ENCODE measurements around the gene COL4A4. TPM values are rescaled to one million over a fixed set of nuclear protein-coding genes. Genes with fewer than 3 reads are reported as not detected.

The COL4A4 gene
- 0.05 TPM for polyA plus RNA-seq (2012; ENCODE audit: low read depth, missing spikeins)

- DNase-seq (ENCODE audit: insufficient read length, low spot score) (peak; percentile 27), FAIRE-seq (no peak)
- TF ChIP-seq POLR2A (IDR thresholded peaks at IDR 0.05; ENCODE audit: low read depth, low read length) (no peak), POLR2AphosphoS5 (IDR thresholded peaks at IDR 0.05; ENCODE audit: low read depth, low read length) (no peak), SPI1 (IDR thresholded peaks at IDR 0.05; ENCODE audit: low read depth, low read length) (no peak), TAF1 (IDR thresholded peaks at IDR 0.05; ENCODE audit: low read depth, low read length) (no peak)
These were observed at the start of gene COL4A4, which contains the start of gene COL4A3 for GRCh38 chr2:227163998-227164762. Gene COL4A4, minus strand, starts transcription at chr2:227164205. Its CDS starts 16,722 bp downstream, at chr2:227147483. Gene COL4A3, plus strand, starts transcription at chr2:227164624. Its CDS starts 103 bp downstream, at chr2:227164727.

GRCh38 chr2:227207573-227207972, 43.6 kb upstream of the COL4A4 start:
- TF ChIP-seq POLR2AphosphoS5 (IDR thresholded peaks at IDR 0.05; ENCODE audit: low read depth, low read length) (no peak), PAX5 (IDR thresholded peaks at IDR 0.05; ENCODE audit: insufficient read depth, low read length, severe bottlenecking) (no peak), POLR2A (IDR thresholded peaks at IDR 0.05; ENCODE audit: low read depth, low read length) (no peak), TAF1 (IDR thresholded peaks at IDR 0.05; ENCODE audit: low read depth, low read length) (no peak), SPI1 (IDR thresholded peaks at IDR 0.05; ENCODE audit: low read depth, low read length) (no peak), POU2F2 (IDR thresholded peaks at IDR 0.05; ENCODE audit: low read depth, low read length) (no peak)
- no peak for FAIRE-seq
- no peak for DNase-seq (ENCODE audit: insufficient read length, low spot score)

GRCh38 chr2:227206406-227206805, 42.4 kb upstream of the COL4A4 start:
- TF ChIP-seq POU2F2 (IDR thresholded peaks at IDR 0.05; ENCODE audit: low read depth, low read length), result no peak
- TF ChIP-seq PAX5 (IDR thresholded peaks at IDR 0.05; ENCODE audit: insufficient read depth, low read length, severe bottlenecking), result no peak
- TF ChIP-seq TAF1 (IDR thresholded peaks at IDR 0.05; ENCODE audit: low read depth, low read length), result no peak
- no peak for TF ChIP-seq POLR2AphosphoS5 (IDR thresholded peaks at IDR 0.05; ENCODE audit: low read depth, low read length)
- TF ChIP-seq SPI1 (IDR thresholded peaks at IDR 0.05; ENCODE audit: low read depth, low read length), result no peak
- no peak for TF ChIP-seq POLR2A (IDR thresholded peaks at IDR 0.05; ENCODE audit: low read depth, low read length)
- DNase-seq (ENCODE audit: insufficient read length, low spot score) (no peak), FAIRE-seq (no peak)

DNA sequence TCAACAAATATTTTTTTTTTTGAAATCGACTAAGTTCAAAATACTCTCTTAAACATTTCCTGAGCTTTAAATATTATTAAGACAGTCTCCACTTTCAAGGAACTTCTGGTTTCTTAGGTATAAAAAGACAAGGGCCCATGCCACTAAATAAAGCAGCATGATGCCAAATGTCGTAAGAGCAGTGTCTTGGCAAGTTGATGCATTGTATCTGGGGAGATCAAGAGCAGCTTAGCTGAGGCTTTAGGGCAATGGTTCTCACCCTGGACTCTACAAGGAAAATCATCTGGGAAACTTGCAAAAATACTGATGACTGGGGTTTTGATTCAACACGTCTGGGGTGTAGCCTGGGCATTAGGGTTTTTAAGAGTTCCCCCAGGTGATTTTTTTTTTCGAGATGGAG, 41.7 kb upstream of the COL4A4 start:
- DNase-seq (ENCODE audit: insufficient read length, low spot score) (no peak), FAIRE-seq (no peak)
- TF ChIP-seq POLR2AphosphoS5 (IDR thresholded peaks at IDR 0.05; ENCODE audit: low read depth, low read length), result no peak
- TF ChIP-seq SPI1 (IDR thresholded peaks at IDR 0.05; ENCODE audit: low read depth, low read length), result no peak
- TF ChIP-seq POLR2A (IDR thresholded peaks at IDR 0.05; ENCODE audit: low read depth, low read length), result no peak

DNA sequence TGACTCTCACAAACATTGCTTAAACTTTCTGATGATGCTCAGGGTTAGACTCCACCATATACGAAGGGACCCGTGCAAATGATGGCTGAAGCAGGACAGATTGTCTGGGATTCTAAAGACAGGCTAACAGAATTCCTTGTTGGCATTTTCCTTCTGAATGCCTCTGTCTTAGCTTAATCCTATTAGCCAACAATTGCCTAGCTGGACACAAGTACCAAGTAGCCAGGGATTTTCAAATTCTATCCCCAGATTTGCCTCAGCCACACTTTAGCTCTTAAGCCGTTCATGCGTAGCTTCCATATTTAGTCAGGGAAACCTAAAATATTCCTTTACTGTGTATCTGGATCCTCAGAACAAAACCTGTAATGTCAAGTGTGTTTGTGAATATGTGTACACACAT, 40.4 kb upstream of the COL4A4 start:
- no peak for FAIRE-seq
- no peak for DNase-seq (ENCODE audit: insufficient read length, low spot score)
- TF ChIP-seq POLR2A (IDR thresholded peaks at IDR 0.05; ENCODE audit: low read depth, low read length) (no peak), POU2F2 (IDR thresholded peaks at IDR 0.05; ENCODE audit: low read depth, low read length) (no peak), SPI1 (IDR thresholded peaks at IDR 0.05; ENCODE audit: low read depth, low read length) (no peak), POLR2AphosphoS5 (IDR thresholded peaks at IDR 0.05; ENCODE audit: low read depth, low read length) (no peak), PAX5 (IDR thresholded peaks at IDR 0.05; ENCODE audit: insufficient read depth, low read length, severe bottlenecking) (no peak), TAF1 (IDR thresholded peaks at IDR 0.05; ENCODE audit: low read depth, low read length) (no peak)

DNA sequence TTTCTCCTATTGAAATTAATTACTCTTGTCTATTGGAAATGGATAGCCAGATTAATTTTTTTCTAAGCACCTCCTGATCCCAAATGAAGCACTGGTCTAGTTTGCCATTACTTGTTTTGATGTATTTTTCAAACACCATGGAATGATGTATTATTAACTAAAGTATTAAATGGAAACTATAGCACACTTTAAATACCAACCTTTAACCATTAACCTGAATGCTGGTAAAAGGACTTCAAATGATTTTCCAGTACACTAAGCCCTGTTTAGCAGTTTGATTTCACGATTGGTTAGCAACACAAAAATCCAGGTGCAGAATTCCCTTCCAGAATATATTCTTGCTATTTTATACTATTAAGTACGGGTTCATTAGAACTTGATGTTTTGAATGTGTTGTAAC, 37.8 kb upstream of the COL4A4 start:
- TF ChIP-seq POLR2AphosphoS5 (IDR thresholded peaks at IDR 0.05; ENCODE audit: low read depth, low read length), result no peak
- no peak for TF ChIP-seq PAX5 (IDR thresholded peaks at IDR 0.05; ENCODE audit: insufficient read depth, low read length, severe bottlenecking)
- TF ChIP-seq POLR2A (IDR thresholded peaks at IDR 0.05; ENCODE audit: low read depth, low read length), result no peak
- TF ChIP-seq TAF1 (IDR thresholded peaks at IDR 0.05; ENCODE audit: low read depth, low read length), result no peak
- no peak for TF ChIP-seq POU2F2 (IDR thresholded peaks at IDR 0.05; ENCODE audit: low read depth, low read length)
- TF ChIP-seq SPI1 (IDR thresholded peaks at IDR 0.05; ENCODE audit: low read depth, low read length), result no peak
- DNase-seq (ENCODE audit: insufficient read length, low spot score) (no peak), FAIRE-seq (no peak)

GRCh38 chr2:227198866-227199265, 34.9 kb upstream of the COL4A4 start:
- FAIRE-seq, result no peak
- TF ChIP-seq PAX5 (IDR thresholded peaks at IDR 0.05; ENCODE audit: insufficient read depth, low read length, severe bottlenecking) (no peak), POLR2AphosphoS5 (IDR thresholded peaks at IDR 0.05; ENCODE audit: low read depth, low read length) (no peak), SPI1 (IDR thresholded peaks at IDR 0.05; ENCODE audit: low read depth, low read length) (no peak), POLR2A (IDR thresholded peaks at IDR 0.05; ENCODE audit: low read depth, low read length) (no peak), TAF1 (IDR thresholded peaks at IDR 0.05; ENCODE audit: low read depth, low read length) (no peak), POU2F2 (IDR thresholded peaks at IDR 0.05; ENCODE audit: low read depth, low read length) (no peak)
- no peak for DNase-seq (ENCODE audit: insufficient read length, low spot score)

DNA sequence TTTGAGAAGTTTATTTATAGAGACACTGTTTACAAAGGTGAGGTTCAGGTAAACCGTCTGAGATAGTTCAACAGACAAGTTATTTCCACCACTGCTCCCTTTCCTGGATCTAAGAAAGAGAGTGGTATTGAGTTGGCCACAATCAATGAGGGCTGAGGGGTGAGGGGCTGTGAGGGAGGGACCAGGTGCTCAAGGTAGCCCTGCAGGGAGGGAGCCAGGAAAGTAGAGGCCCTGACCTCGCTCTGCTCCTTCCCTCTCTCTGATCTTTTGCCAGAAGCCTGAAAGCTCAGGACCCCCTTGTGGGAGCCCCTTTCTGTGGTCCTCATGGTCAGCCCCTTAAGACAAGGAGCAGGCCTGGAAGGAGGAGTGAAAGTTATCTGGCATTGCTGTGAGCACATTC, 30.2 kb upstream of the COL4A4 start:
- FAIRE-seq (no peak), DNase-seq (ENCODE audit: insufficient read length, low spot score) (no peak)
- TF ChIP-seq PAX5 (IDR thresholded peaks at IDR 0.05; ENCODE audit: insufficient read depth, low read length, severe bottlenecking) (no peak), POLR2AphosphoS5 (IDR thresholded peaks at IDR 0.05; ENCODE audit: low read depth, low read length) (no peak), SPI1 (IDR thresholded peaks at IDR 0.05; ENCODE audit: low read depth, low read length) (no peak), POU2F2 (IDR thresholded peaks at IDR 0.05; ENCODE audit: low read depth, low read length) (no peak), TAF1 (IDR thresholded peaks at IDR 0.05; ENCODE audit: low read depth, low read length) (no peak), POLR2A (IDR thresholded peaks at IDR 0.05; ENCODE audit: low read depth, low read length) (no peak)

DNA sequence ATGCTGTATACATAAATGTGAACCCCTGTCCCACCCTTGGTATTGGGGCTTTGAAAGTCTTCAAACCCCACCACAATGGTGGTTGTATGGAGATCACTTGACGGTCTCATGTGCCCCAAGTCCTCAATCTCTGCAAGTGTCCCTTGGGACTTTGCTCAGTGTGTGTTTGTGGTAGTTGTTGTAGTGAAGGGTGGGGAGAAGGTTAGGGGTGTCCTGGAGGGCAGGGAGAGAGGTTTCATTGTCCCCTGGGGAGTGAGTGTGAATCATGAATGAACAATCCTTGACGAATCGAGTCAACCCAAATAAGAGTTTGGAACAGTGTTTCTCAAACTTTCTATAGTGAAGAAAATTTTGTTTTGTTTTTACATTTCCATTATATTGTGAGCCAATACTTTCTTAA, 28.5 kb upstream of the COL4A4 start:
- TF ChIP-seq POLR2A (IDR thresholded peaks at IDR 0.05; ENCODE audit: low read depth, low read length) (no peak), PAX5 (IDR thresholded peaks at IDR 0.05; ENCODE audit: insufficient read depth, low read length, severe bottlenecking) (no peak), TAF1 (IDR thresholded peaks at IDR 0.05; ENCODE audit: low read depth, low read length) (no peak), POLR2AphosphoS5 (IDR thresholded peaks at IDR 0.05; ENCODE audit: low read depth, low read length) (no peak)
- DNase-seq (ENCODE audit: insufficient read length, low spot score), result no peak
- FAIRE-seq, result no peak

DNA sequence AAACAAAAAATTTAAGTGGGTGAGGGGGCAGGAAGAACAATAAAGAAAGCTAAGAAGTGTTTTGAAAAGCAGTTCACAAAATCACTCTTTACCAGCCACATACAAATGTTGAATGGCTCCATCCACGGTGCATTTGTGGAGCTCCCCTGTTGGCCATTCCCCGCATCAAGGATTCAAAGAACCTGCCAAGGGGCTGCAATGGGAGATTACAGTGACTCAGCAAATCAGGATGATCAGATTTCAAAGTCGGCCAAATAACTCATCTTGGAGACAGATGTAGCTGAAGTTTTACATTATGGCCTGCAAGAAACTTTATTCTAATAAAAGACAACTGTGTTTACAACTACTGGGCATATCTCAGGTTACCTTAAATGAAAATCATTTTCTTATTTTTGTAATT, 27.4 kb upstream of the COL4A4 start:
- no peak for TF ChIP-seq POLR2AphosphoS5 (IDR thresholded peaks at IDR 0.05; ENCODE audit: low read depth, low read length)
- DNase-seq (ENCODE audit: insufficient read length, low spot score) (no peak), FAIRE-seq (no peak)
